Bronchial epithelial cell (primary cell): ENCODE data around the gene THAP3. TPM values are rescaled to one million over a fixed set of nuclear protein-coding genes. Genes with fewer than 3 reads are reported as not detected.
"Not testable (repeated sequence)": the region's sequence is repeated elsewhere in the genome, so short reads cannot be mapped to it uniquely, and the experiment has no call there.

ENCODE experiments used
- DNase-seq: peaks from one replicate; pipeline ENCODE4 v3.0.0-alpha.2; 2010; ENCODE audit warnings: low read depth
- FAIRE-seq: peaks from 2 replicates; lab custom pipeline; 2011; peaks lifted over from hg19 to GRCh38; lab: Jason Lieb, UNC
- H3K27me3 ChIP-seq: 2 replicates; pipeline ENCODE4 v1.5.1; 2011; ENCODE audit warnings: low read length; ENCODE audit not compliant: control insufficient read depth, insufficient read depth
- H3K36me3 ChIP-seq: 2 replicates; pipeline ENCODE4 v1.5.1; 2011; ENCODE audit warnings: low read length; ENCODE audit not compliant: control insufficient read depth, insufficient read depth
- H3K4me3 ChIP-seq: 2 replicates; pipeline ENCODE4 v1.5.1; 2011; ENCODE audit warnings: mild to moderate bottlenecking, low read depth, low read length, control low read depth
- total RNA-seq: library from RNA; depleted of rRNA; stranded (reverse); fragments of >200 nt; gene quantifications from 2 replicates; pipeline ENCODE4 v1.2.1, GENCODE V29; 2014
- TF ChIP-seq, protein P1 (sequence below): IDR thresholded peaks from 2 replicates; pipeline ENCODE4 v1.5.1; 2011; ENCODE audit warnings: mild to moderate bottlenecking, moderate library complexity, low read length, control low read depth, inconsistent platforms; ENCODE audit not compliant: insufficient read depth, severe bottlenecking

Gene THAP3
- total RNA-seq, 1 donor from 2014 or later = 24.0 TPM

DNA sequence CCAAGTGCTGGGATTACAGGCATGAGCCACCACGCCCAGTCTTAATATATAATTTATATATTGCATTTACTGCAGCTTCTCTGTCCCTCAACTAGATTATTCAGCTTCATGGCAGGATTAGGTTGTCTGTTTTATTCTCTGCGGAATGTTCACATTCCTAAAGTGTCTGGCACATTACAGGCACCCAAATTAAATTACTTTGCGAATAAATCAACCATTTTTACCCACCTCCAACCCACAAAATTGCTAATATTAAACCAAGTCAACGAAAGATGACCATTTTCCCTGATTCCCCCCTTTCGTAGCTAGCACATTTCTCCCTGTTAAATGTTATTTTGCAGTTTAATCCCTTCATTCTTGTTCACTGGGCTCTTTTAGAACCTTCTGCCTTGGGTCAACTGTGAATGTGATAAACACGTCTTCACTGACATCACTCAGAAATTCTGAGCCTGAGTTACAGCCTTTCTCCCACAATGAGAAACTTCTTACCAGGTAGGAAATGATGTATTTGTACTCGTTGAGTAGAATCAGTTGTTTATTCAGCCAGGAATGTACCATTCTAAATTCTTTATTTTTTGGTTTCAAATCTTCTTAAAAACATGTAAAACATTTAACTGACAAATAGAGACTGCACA is 35.9 kb downstream of the THAP3 start:
- Histone ChIP-seq H3K4me3 (no peak overlapping the region), H3K27me3 (no peaks in the 10 kb centered on the region), H3K36me3 (peaks cover 7% of the 10 kb centered on the region)
- no peak for DNase-seq
- FAIRE-seq = no peak
- TF ChIP-seq, protein P1, sequence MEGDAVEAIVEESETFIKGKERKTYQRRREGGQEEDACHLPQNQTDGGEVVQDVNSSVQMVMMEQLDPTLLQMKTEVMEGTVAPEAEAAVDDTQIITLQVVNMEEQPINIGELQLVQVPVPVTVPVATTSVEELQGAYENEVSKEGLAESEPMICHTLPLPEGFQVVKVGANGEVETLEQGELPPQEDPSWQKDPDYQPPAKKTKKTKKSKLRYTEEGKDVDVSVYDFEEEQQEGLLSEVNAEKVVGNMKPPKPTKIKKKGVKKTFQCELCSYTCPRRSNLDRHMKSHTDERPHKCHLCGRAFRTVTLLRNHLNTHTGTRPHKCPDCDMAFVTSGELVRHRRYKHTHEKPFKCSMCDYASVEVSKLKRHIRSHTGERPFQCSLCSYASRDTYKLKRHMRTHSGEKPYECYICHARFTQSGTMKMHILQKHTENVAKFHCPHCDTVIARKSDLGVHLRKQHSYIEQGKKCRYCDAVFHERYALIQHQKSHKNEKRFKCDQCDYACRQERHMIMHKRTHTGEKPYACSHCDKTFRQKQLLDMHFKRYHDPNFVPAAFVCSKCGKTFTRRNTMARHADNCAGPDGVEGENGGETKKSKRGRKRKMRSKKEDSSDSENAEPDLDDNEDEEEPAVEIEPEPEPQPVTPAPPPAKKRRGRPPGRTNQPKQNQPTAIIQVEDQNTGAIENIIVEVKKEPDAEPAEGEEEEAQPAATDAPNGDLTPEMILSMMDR = no peak

DNA sequence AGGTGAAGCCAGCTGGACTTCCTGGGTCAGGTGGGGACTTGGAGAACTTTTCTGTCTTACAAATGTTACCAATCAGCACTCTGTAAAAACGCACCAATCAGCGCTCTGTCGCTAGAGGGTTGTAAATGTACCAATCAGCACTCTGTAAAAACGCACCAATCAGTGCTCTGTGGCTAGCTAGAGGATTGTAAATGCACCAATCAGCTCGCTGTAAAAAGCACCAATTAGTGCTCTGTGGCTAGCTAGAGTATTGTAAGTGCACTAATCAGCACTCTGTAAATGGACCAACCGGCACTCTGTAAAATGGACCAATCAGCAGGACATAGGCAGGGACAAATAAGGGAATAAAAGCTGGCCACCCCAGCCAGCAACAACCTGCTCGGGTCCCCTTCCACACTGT is 37.8 kb downstream of the THAP3 start:
- not testable (repeated sequence) for H3K4me3 ChIP-seq, FAIRE-seq, DNase-seq, H3K27me3 ChIP-seq
- H3K36me3 ChIP-seq = peaks cover 14% of the 10 kb centered on the region

DNA sequence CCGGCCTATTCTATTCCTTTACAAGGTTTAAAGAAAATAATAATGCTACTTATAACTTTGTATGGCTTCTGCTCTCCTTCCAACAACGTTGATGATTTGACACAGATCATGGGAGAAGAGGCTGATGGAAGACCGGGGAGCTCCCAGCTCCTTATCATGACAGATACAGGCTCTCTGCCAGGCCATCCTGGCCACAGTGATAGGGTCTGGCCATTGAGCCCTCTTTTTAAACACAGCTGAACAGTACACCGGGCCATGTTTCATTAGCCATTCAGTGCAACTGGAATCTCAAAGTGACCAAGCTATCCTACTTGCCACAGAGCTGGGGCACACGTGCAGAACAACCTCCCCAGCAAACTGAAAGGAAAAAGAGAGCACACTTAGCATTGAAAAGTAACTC is 42.0 kb downstream of the THAP3 start:
- no peak for DNase-seq
- no peak overlapping the region for H3K4me3 ChIP-seq
- FAIRE-seq = no peak
- no peaks in the 10 kb centered on the region for H3K27me3 ChIP-seq
- H3K36me3 ChIP-seq = peaks cover 16% of the 10 kb centered on the region
- TF ChIP-seq, protein P1 = no peak

DNA sequence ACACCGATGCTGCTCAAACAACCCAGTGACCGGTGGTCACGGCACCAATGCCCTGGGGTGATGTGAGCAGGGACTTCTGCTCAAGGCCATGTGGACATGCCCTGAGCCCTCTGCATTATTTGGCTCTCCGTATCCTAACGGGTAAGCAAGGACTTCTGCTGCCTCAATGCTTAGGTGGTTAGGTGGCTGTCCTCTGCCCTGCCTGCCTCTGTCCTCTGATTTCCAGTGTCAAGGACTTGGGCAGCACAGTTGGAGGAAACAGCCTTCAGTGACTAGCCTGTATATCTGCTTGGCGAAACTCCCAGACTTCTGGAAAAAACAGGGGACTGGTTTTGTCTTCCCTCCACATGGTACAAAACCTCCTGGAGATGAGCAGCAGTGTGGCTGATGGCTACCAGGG is 42.5 kb downstream of the THAP3 start:
- DNase-seq (no peak), FAIRE-seq (no peak)
- H3K27me3 ChIP-seq = no peaks in the 10 kb centered on the region
- TF ChIP-seq, protein P1 = no peak
- H3K36me3 ChIP-seq = peaks cover 16% of the 10 kb centered on the region
- H3K4me3 ChIP-seq = no peak overlapping the region

DNA sequence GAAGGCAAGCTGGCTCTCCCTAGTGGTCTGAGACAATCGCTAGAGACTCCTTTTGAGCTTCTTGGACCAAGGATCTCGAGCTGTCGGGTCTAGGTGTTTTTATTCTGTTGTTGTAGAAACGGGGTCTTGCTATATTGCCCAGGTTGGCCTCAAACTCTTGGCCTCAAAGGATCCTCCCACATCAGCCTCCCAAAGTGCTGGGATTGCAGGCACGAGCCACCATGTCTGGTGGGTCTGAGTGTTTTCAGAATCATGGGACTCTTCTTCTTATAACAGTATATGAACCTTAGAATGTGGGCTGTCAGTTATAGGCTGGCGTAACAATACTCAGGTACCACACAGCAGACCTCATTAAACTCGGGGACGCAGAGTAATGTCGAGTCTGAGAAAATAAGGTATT is 43.8 kb downstream of the THAP3 start:
- H3K4me3 ChIP-seq = no peak overlapping the region
- H3K27me3 ChIP-seq = no peaks in the 10 kb centered on the region
- TF ChIP-seq, protein P1 = no peak
- FAIRE-seq (no peak), DNase-seq (no peak)
- H3K36me3 ChIP-seq = peaks cover 13% of the 10 kb centered on the region

DNA sequence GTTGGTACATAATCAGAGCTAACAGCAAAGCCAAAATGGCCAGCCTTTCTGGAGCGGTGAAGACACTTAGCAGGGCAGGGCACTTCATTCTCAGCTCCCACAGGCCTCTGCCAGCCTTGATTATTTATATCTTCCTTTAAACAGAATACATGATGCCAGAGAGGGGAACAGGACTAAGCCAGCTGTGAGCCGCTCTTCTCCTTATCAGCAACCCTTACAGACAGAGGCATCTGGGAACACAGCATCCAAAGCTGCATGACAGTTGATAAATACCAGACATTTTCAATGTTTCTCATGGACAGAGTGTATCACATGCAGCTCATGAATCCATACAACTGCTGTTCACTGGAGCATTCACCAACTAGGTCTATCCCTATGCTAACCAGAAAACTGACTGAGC is 47.9 kb downstream of the THAP3 start:
- DNase-seq = no peak
- FAIRE-seq = no peak
- TF ChIP-seq, protein P1 = no peak
- H3K27me3 ChIP-seq = no peaks in the 10 kb centered on the region
- no peak overlapping the region for H3K4me3 ChIP-seq
- peaks cover 4% of the 10 kb centered on the region for H3K36me3 ChIP-seq
